Uterus (tissue), 4 donors: ENCODE data around the gene BBS1. TPM values are rescaled to one million over a fixed set of nuclear protein-coding genes. Genes with fewer than 3 reads are reported as not detected.

ENCODE experiments used
- DNase-seq, 2 donors: peaks; one replicate each; pipeline ENCODE4 v3.0.0-alpha.2; 2019 to 2020
- H3K27ac ChIP-seq, 2 donors: fragments of 200-600 bp; sonication (generic); 1 replicate in 1 of 2; 2 replicates in 1 of 2; pipeline ENCODE4 v1.5.1; 2016 to 2018
- H3K27me3 ChIP-seq, 2 donors: fragments of 200-600 bp; sonication (generic); one replicate each; pipeline ENCODE4 v1.5.1; 2018 to 2019; ENCODE audit warnings: control low read depth in 1 of 2
- H3K36me3 ChIP-seq, 2 donors: fragments of 200-600 bp; sonication (generic); one replicate each; pipeline ENCODE4 v1.5.1; 2019; ENCODE audit warnings: control low read depth in 1 of 2
- H3K4me1 ChIP-seq, 2 donors: fragments of 200-600 bp; sonication (generic); one replicate each; pipeline ENCODE4 v1.5.1; 2018 to 2019; ENCODE audit warnings: control low read depth in 1 of 2
- H3K4me3 ChIP-seq, 2 donors: fragments of 200-600 bp; sonication (generic); 1 replicate in 1 of 2; 2 replicates in 1 of 2; pipeline ENCODE4 v1.5.1; 2018 to 2019; ENCODE audit warnings: mild to moderate bottlenecking in 1 of 2
- H3K9me3 ChIP-seq, 2 donors: fragments of 200-600 bp; sonication (generic); one replicate each; pipeline ENCODE4 v1.5.1; 2019; ENCODE audit warnings: control low read depth in 1 of 2
- POLR2A ChIP-seq, 2 donors: fragments of 450-650 bp; IDR thresholded peaks; one replicate each; pipeline ENCODE4 v1.6.1; 2016; ENCODE audit warnings: antibody characterized with exemption in 2 of 2, mild to moderate bottlenecking in 1 of 2, moderate library complexity in 1 of 2
- intact Hi-C: fragments of 100-400 bp; cut with DNase I; formaldehyde crosslinking; loops from one replicate; pipeline ENCODE4 v1.15.1; 2023; ENCODE audit warnings: low total_unique reads
- total RNA-seq, 4 donors: library from RNA; depleted of rRNA in 3 of 4; stranded (reverse); fragments of >200 nt in 3 of 4; gene quantifications; one replicate each; pipeline versions ENCODE4 v1.1.0 to v1.2.4, GENCODE V29; 2014 to 2023
- TF ChIP-seq, protein P1 (sequence below), 4 experiments: fragments of 200-600 bp in 2 of 4; fragments of 450-650 bp in 2 of 4; sonication (generic) in 2 of 4; IDR thresholded peaks; one replicate each; pipeline ENCODE4 v1.5.1; 2016 to 2019; ENCODE audit warnings: antibody characterized with exemption in 4 of 4, mild to moderate bottlenecking in 2 of 4, moderate library complexity in 1 of 4
- donor health status: DM: yes; HTN: yes; CAD: no.

Gene BBS1
- total RNA-seq, 4 donors from 2014 or later: 32.1 to 84.4 (median 56.8) TPM

DNA sequence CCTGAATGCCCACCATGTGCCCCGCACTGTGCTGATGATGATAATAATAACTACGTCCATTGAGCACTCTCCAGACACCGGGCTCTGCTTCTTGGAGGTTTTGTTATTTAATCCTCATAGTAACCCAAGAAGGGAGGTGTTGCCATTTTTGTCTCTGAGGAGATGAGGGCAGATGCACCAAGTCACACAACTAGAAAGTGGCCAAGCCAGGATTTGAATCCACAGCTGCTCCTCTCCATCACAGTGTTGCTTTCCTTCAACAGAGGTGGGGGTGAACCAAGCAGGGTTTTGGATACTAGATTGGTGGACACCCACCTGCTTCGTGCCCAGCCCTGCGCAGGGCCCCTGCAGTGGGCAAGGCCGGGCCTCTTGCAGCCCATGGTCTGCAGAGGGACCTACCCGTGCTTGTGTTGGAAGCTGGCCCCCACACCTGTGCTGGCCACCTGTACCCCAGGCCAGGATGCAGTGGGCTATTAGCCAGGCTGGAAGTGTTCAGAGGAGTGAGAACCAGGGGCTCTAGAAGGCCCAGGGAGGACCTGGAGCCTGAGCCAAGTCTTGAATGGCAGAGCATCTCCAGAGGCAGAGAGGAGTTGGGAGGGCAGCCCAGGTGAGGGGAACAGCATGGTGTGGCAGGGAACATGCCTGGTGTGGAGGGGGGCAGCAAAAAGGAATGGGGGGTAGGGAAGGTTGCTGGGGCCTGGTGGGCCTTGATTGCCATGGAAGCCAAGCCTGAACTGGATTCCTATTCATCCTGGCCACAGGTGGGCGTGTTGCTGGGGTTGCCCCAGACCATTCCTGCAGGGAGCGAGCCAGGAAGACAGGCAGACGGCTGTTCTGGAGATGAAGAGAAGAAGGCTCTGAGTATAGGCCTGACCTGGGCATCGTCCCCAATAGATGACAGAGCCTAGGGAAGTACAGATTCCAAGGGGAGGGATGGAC lies 32.9 kb upstream of the BBS1 start:
- Histone ChIP-seq H3K4me1 (no peaks in the 10 kb centered on the region), H3K27ac (no peak overlapping the region), H3K36me3 (no peaks in the 10 kb centered on the region), H3K27me3 (no peaks in the 10 kb centered on the region), H3K9me3 (no peaks in the 10 kb centered on the region), H3K4me3 (no peak overlapping the region)
- DNase-seq: no peak
- intact Hi-C loops: no loop called here
- no peak for TF ChIP-seq POLR2A (IDR thresholded peaks at IDR 0.05)
- TF ChIP-seq, protein P1, sequence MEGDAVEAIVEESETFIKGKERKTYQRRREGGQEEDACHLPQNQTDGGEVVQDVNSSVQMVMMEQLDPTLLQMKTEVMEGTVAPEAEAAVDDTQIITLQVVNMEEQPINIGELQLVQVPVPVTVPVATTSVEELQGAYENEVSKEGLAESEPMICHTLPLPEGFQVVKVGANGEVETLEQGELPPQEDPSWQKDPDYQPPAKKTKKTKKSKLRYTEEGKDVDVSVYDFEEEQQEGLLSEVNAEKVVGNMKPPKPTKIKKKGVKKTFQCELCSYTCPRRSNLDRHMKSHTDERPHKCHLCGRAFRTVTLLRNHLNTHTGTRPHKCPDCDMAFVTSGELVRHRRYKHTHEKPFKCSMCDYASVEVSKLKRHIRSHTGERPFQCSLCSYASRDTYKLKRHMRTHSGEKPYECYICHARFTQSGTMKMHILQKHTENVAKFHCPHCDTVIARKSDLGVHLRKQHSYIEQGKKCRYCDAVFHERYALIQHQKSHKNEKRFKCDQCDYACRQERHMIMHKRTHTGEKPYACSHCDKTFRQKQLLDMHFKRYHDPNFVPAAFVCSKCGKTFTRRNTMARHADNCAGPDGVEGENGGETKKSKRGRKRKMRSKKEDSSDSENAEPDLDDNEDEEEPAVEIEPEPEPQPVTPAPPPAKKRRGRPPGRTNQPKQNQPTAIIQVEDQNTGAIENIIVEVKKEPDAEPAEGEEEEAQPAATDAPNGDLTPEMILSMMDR (IDR thresholded peaks at IDR 0.05): no peak

DNA sequence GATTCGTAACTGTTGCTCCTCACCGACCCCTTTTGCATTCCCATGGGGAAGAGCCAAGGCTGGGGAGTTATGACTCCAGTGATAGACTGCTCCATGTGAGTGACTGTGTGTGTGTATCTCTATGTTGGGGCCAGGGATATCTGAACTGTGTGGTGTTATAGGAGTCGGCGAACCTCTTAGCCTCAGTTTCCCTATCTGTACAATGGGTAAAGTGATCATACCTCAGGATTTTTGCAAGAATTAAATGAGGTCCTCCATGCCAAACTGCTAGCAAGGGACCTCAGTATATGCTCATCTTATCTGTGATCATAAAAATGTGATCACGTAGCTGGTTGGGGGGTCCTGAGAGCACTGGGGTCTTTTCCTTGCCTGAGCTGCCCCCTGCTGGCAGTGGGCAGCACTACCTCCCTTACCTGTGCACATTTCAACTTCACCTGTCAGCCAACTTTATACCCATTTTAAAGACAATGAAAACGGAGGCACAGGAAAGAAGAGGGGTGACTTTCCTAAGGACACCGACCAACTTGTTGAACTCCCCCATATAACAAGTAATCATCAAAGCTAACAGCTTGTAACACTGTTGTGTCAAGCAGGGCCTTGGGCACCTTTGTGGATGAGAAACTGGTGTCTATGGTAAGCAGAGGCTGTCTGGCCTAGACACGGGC lies 31.6 kb upstream of the BBS1 start:
- DNase-seq: no peak
- Histone ChIP-seq H3K27me3 (no peaks in the 10 kb centered on the region), H3K27ac (peak overlapping the region; percentile 86 to 90), H3K36me3 (no peaks in the 10 kb centered on the region), H3K4me1 (no peaks in the 10 kb centered on the region), H3K9me3 (no peaks in the 10 kb centered on the region), H3K4me3 (peak overlapping the region; percentile 65 to 92)
- intact Hi-C loops: no loop called here
- TF ChIP-seq, protein P1 (IDR thresholded peaks at IDR 0.05): peak; percentile 40 to 60 (median 53)
- TF ChIP-seq POLR2A (IDR thresholded peaks at IDR 0.05): no peak

DNA sequence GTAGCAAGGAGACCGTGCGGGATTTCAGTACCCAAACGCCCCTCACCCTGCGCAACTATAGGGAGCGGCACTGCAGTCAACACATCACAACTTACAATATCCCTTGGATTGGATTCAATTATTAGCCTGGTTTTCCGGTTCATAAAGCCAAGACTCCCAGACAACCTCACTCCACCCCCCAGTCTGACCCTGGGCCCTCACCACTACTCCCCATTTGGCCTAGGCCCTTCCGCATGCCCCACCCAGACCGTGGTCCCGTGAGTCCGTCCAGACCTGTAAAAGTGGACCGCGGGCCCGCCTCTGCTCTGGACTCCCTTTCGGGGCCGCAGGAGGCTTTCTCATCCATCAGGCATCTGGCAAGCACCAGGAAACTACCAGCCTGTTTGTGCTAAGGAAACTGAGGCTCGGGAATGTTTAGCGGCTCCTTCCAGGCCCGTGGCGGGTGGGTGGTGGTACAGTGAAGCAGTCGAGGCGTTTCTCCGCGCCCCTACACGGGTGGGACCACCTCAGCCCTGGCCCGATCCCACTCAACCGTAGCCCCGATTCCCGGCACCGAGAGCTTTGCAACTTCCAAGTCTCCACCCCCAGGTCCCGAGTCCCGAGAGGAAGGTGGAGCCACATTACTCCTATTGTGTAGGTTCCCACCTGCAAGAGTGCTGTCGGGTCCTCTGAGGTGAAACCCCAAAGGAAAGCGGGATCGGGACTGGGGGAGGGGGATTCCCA lies 30.9 kb upstream of the BBS1 start:
- H3K27me3 ChIP-seq: no peaks in the 10 kb centered on the region
- H3K27ac ChIP-seq: peak overlapping the region; percentile 86 to 90
- no peaks in the 10 kb centered on the region for H3K9me3 ChIP-seq
- TF ChIP-seq POLR2A (IDR thresholded peaks at IDR 0.05): no peak
- TF ChIP-seq, protein P1 (IDR thresholded peaks at IDR 0.05): no peak
- no peaks in the 10 kb centered on the region for H3K4me1 ChIP-seq
- intact Hi-C loops: no loop called here
- no peaks in the 10 kb centered on the region for H3K36me3 ChIP-seq
- peak; percentile 46 to 51 for DNase-seq
- H3K4me3 ChIP-seq: peak overlapping the region; percentile 65 to 92

DNA sequence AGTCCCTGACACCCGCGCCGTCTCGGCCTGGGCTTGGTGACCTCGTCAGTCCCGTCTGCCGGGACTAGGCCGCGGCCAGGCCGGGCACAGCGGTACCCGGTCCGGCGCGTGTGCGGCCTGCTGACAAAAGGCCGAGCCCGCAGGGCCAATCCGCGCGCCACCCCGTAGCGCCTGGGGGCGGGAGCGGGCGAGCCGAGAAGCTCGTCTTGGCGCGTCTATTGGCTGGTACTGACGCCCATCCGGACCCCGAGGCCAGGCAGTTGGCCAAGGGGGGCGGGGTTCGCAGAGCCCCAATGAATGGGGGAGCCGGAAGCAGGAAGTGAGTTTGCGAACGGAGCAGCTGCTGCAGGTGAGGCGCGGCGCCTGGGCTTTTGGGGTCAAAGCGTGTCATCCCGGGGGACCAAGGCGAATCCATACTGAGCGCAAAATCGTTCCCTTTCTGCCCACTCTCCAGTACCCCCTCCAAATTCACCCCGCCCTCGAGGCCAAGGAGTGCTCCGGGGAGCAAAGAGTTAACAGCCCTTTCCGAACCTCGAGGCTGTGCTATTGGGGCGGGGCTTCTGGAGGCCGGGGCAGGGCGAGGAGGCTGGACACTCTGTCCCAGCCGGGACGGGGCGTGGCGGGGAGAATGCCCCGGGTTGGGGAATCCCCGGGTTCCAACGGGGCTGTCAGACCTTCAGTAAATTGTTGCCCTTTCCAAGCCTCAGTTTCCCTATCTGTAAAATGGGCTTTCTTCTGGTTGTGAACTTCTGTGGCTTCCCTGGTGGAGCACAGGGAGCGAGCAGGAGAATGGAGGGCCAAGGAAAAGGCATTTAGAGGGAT lies 30.1 kb upstream of the BBS1 start, which contains the start of gene DPP3:
Gene DPP3 (plus strand): TSS at position 318 of the 822 bp plus-strand sequence. CDS start 1,767 bp downstream, outside the sequence.
- no peaks in the 10 kb centered on the region for H3K9me3 ChIP-seq
- intact Hi-C loops: no loop called here
- no peaks in the 10 kb centered on the region for H3K36me3 ChIP-seq
- H3K27ac ChIP-seq: peak within 1 kb of the TSS; percentile 86 to 90
- H3K4me1 ChIP-seq: no peaks in the 10 kb centered on the region
- no peaks in the 10 kb centered on the region for H3K27me3 ChIP-seq
- peak within 1 kb of the TSS; percentile 65 to 92 for H3K4me3 ChIP-seq
- TF ChIP-seq, protein P1 (IDR thresholded peaks at IDR 0.05): peak in 2 of 4 experiments; percentile 3 to 13
- peak; percentile 71 to 89 for TF ChIP-seq POLR2A (IDR thresholded peaks at IDR 0.05)
- DNase-seq: peak; percentile 96 to 98
